ENCODE results near the gene C3.
"Not testable (repeated sequence)": the region's sequence is repeated elsewhere in the genome, so short reads cannot be mapped to it uniquely, and the experiment has no call there.

C3 gene

GRCh38 chr19:6753178-6754031, 33.0 kb upstream of the C3 start:
- H3K4me3 ChIP-seq (ENCODE audit: low read length) = peak overlapping the region; percentile 39; the same call in 1 of the 2 replicates
- TF ChIP-seq ZNF274 (IDR thresholded peaks at IDR 0.05; ENCODE audit: low read depth, low read length) = no peak

GRCh38 chr19:6752256-6753177, 32.1 kb upstream of the C3 start:
- TF ChIP-seq ZNF274 (IDR thresholded peaks at IDR 0.05; ENCODE audit: low read depth, low read length) = no peak
- H3K4me3 ChIP-seq (ENCODE audit: low read length) = no peak overlapping the region; the same call in 1 of the 2 replicates

DNA sequence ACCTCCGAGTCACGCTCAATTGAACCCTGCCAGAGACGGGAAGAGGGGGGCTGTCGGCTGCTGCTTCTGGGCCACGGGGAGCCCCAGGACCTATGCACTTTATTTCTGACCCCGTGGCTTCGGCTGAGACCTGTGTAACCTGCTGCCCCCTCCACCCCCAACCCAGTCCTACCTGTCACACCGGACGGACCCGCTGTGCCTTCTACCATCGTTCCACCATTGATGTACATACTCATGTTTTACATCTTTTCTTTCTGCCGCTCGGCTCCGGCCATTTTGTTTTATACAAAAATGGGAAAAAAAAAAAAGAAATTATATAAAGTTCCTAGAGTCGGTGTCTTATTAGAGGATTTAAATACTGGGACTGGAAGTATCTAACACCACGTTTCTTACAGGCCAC, 30.7 kb upstream of the C3 start:
- no peak overlapping the region for H3K4me3 ChIP-seq (ENCODE audit: low read length)
- no peak for TF ChIP-seq ZNF274 (IDR thresholded peaks at IDR 0.05; ENCODE audit: low read depth, low read length)

GRCh38 chr19:6750062-6750461, 29.6 kb upstream of the C3 start:
- no peak overlapping the region for H3K4me3 ChIP-seq (ENCODE audit: low read length)
- no peak for TF ChIP-seq ZNF274 (IDR thresholded peaks at IDR 0.05; ENCODE audit: low read depth, low read length)

- H3K4me3 ChIP-seq (ENCODE audit: low read length) = not testable (repeated sequence)
Measured at GRCh38 chr19:6748543-6748942, 28.1 kb upstream of the C3 start.

- no peak overlapping the region for H3K4me3 ChIP-seq (ENCODE audit: low read length)
- no peak for TF ChIP-seq ZNF274 (IDR thresholded peaks at IDR 0.05; ENCODE audit: low read depth, low read length)
Measured at GRCh38 chr19:6745965-6746364, 25.5 kb upstream of the C3 start.

- H3K4me3 ChIP-seq (ENCODE audit: low read length) = no peak overlapping the region
- TF ChIP-seq ZNF274 (IDR thresholded peaks at IDR 0.05; ENCODE audit: low read depth, low read length) = no peak
Measured at GRCh38 chr19:6744381-6745301, 24.2 kb upstream of the C3 start.

DNA sequence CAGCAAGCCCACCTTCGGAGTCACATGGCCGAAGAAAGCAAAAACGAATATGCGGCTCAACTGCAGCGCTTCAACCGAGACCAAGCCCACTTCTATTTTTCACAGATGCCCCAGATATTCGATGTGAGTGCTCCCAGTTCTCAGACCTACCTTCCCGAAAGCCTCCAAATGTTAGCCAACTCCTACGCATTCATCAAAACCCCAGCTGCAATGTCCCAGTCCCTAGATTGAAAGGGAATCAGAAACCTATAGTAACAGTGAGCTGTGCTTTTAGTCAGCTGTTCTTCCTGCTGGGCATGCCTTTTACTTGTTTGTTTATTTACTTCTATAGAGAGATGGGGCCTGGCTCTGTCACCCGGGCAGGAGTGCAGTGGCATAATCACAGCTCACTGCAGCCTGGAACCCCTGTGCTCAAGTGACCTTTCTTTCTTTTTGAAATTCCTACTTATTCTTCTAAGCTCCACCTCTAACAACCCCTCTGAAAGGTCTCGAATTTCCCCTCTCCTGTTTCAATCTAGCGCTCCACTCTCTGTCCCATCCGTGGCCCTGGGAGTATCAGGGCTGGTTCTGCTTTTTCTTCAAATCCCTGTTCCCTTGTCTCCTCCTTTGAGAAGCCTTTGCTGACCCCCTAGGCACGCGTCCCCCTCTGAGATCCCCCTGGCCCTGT, 23.4 kb upstream of the C3 start:
- TF ChIP-seq ZNF274 (IDR thresholded peaks at IDR 0.05; ENCODE audit: low read depth, low read length) = no peak

DNA sequence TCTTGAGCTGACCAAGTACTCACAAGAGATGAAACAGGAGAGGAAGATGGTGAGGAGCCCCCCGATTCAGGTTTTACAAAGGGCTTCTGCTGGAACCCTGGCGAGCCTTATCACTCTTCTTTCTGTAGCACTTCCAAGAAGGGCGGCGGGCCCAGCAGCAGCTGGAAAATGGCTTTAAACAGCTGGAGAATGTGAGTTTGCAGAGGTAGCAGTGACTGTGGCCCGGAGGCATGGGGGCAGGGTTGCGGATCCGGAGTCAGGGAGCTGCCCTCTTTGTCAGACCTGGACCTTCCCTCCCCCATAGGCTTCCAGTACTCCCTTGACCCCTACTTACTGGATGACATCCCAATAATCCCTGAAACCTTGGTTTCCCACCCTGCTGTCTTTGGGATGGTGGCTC, 22.6 kb upstream of the C3 start:
- TF ChIP-seq ZNF274 (IDR thresholded peaks at IDR 0.05; ENCODE audit: low read depth, low read length) = no peak

More for the DNA sequence above, 23.4 kb upstream of the C3 start:
- H3K4me3 ChIP-seq (ENCODE audit: low read length) = no peak overlapping the region

GRCh38 chr19:6740589-6741343, 20.3 kb upstream of the C3 start:
- TF ChIP-seq ZNF274 (IDR thresholded peaks at IDR 0.05; ENCODE audit: low read depth, low read length) = no peak
- peak overlapping the region; percentile 93 for H3K4me3 ChIP-seq (ENCODE audit: low read length)

More for the DNA sequence above, 22.6 kb upstream of the C3 start:
- no peak overlapping the region for H3K4me3 ChIP-seq (ENCODE audit: low read length)

DNA sequence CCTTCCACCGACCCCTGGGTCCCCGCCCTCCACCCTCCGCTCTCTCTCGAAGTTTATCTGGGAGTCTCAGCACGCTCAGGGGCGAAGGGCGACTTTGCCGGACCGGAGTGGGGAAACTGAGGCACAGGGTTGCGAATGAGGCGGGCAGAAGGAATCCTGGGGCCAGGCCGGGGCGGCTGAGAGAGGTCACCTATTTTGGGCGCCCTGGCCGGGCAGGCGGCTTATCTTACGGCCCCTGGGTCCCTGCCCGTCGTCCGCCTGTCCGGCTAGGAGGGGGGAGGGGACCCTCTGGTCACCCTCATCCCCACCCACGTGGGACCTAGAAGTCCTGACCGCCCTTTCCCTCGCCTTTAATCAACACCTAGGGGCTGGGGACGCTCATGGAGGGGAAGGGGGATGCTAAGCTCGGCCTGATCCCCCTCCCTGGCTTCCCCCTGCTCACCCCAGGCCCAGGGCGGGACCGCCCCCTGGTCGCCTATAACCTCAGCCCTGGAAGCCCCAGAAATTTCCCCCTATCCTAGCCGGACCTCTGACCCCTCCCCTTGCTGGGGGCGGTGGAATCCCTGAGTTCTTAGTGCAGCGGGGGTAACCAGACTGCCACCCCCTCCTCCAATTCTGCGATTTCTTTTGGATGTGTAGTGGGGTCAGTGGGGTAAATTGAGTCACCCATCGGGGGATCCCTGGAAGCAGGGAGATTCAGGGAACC, 19.6 kb upstream of the C3 start:
- H3K4me3 ChIP-seq (ENCODE audit: low read length) = peak overlapping the region; percentile 93
- no peak for TF ChIP-seq ZNF274 (IDR thresholded peaks at IDR 0.05; ENCODE audit: low read depth, low read length)

DNA sequence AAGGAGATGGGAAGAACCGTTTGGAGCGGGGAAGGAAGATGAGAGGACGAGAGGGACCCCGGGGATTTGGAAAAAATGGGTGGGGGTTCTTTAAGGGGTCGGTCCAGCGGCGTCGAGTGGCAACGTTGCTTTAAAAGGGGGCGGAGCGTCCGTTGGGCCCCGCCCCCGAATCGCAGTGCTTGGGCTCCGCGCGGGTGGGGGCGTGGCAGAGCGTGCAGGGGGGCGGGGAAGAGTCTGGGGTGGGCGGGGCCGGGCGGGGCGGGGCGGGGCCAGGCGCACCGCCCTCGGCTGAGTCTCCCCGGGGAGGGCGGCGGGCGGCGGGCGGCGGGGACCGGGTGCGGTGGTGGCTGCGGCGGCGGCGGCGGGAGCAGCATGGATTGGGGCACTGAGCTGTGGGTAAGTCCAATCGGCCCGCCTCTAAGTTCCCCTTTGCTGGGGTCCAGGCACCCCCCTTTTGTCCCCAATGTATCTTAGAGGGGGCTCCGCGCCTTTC, 19.0 kb upstream of the C3 start, which contains the start of gene TRIP10:
Gene TRIP10 (plus strand): TSS at position 291 of the 493 bp plus-strand sequence. CDS start 82 bp downstream, at position 373.
- peak within 1 kb of the TSS; percentile 93 for H3K4me3 ChIP-seq (ENCODE audit: low read length)
- TF ChIP-seq ZNF274 (IDR thresholded peaks at IDR 0.05; ENCODE audit: low read depth, low read length) = no peak
